ENCODE measurements around the gene DOK6.

Gene DOK6

DNA sequence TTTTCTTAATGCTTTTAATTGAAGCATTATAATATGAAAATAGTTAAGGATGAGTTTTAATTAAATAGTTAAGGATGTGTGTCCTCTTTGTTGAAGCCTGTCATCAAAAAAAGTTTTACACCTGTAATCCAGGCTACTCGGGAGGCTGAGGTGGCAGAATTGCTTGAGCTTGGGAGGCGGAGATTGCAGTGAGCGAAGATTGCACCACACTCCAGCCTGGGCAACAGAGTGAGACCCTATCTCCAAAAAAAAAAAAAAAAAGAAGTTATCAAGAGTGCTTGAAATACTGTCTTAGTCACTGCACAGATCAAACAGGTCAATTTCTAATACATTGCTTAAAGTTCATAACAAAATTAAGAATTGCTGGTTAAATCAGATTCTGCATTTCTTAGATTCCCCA lies 353.4 kb downstream of the DOK6 start:
- DNase-seq (ENCODE audit: low read depth), result no peak

GRCh38 chr18:69755041-69755440 lies 354.4 kb downstream of the DOK6 start:
- DNase-seq (ENCODE audit: low read depth), result no peak

DNA sequence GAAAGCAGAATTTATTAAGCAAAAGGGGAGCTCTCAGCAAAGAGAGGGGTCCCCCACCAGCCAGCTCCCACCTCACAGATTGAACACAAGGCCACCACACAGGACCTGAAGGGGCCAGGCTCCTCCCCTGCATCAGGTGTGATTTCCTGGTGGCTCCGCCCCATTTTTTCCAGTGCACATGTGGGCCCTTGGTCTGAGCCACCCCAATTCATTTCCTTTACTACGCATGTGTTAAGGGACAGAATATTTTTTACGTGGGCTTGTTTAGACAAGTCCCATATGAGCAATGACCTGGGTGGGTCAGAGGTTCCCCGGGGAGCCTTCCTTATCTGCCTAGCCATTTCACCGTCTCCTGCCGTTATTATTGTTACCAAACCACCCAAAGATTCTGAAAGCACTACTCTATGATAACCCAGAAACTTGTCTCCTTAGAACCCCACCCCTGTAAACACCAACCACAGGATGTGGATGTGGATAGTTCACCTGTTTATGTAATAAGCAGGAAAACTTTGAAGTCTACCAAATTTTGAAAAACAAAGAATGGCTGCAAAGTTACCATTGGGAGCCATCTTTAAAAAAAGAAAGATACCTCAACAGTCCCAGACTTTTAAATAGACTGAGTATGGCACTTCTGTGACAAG lies 355.3 kb downstream of the DOK6 start:
- no peak for DNase-seq (ENCODE audit: low read depth)

DNA sequence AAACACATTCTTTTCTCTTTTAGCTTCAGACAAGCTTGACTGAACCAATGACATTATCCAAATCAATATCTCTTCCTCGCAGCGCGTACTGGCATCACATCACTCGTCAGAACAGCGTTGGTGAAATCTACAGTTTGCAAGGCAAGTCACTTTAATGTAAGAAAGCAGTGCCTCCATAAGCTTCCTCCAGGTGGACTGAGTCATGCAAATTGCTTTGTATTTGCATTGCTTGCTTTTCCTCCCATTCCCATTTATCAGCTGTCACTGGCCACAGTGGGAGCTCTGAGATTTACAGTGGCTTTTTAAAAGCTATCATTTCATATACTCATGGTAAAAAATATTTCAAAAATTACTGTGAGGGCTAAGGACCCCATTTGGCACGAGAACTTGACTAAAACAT lies 357.0 kb downstream of the DOK6 start:
- no peak for DNase-seq (ENCODE audit: low read depth)

GRCh38 chr18:69758458-69758857 lies 357.8 kb downstream of the DOK6 start:
- no peak for DNase-seq (ENCODE audit: low read depth)

DNA sequence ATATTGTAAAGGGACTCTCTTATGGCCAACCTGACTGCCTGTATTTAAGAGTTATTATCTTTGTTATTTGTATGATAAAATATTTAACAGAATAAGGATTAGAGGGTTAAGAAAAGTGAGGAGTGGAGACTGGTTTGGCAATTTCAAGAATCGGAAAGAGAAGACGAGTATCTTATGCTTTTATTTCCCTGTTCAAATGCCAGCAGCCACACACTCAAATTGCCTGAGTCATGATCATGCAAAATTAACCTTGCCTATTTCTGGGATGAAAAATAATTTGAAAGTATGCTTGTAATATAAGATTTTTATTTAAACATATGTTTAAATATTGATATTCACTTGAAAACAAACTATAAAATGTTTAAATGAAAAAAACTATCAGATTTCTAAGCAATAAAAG lies 358.4 kb downstream of the DOK6 start:
- DNase-seq (ENCODE audit: low read depth), result no peak

DNA sequence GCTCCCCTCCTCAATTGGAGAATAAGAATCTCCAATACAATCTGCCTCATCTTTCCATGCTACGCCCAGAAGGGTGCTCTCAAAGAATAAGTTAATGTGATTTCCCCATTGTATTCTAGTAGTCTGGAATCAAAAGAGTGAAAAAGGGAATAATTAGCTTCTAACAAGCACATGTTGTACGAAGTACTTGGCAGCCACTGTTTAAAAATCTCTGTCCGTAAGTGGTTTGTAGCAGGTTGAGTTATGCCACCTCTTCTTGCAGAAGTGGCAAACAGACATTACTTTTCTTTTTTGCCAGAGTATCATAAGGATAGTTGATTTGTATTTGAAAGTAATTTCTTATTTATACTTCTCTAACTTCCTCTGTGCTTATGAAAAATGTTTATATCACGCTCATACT lies 362.3 kb downstream of the DOK6 start:
- DNase-seq (ENCODE audit: low read depth), result no peak

DNA sequence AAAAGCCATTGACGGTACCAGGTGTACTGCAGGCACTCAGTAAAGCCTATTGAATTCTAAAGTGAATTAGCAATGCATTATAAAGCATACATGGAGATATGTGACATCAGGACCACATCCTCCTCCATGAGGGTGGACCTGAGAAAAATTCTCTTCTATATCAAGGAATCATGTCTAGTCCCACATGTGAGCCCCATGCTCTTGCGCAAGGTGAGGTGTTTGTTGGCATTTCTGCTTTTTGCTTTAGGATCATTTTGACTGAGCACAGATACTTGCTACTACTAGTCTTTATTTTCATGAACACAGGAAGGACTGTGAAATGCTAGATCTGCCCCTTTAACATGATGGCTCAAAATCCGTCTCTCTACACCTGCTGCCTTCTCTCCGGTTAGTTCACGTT lies 363.1 kb downstream of the DOK6 start:
- DNase-seq (ENCODE audit: low read depth), result no peak

DNA sequence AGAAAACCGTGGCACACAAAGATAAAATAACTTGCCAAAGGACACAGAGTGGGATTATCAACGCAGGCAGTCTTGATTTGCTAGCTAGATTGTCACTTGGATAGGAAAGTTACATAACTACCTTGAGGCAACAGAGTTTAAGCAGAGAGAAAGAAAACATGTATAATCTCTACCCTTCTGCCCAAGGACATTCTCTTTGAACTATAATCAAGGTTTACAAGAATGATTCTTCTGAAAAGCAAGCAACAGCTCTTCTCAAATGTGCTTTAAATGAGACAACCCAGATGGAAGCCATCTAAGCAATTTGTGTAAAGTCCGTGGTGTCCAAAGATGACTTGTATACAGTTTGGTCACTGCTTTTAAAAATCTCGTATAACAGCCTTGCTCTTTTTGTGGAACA lies 369.6 kb downstream of the DOK6 start:
- DNase-seq (ENCODE audit: low read depth), result no peak

DNA sequence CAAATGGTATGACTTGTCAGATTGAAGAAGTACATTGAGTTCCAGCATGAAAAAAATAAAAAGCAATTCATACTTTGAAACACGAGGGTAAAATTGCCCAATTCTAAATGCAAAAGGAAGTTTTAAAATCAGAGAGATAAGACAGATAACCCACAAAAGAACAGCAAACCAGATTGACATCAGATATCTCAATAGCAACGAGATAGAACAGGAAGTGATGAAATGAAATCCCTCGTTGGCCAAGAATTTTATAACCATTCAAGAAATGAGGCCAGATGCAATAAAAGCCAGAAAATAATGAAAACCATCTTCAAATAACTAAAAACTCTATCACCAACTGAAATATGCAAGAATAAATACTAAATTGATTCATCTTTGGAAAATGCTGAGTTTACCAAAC lies 374.1 kb downstream of the DOK6 start:
- DNase-seq (ENCODE audit: low read depth), result no peak

GRCh38 chr18:69777248-69777647 lies 376.6 kb downstream of the DOK6 start:
- no peak for DNase-seq (ENCODE audit: low read depth)

DNA sequence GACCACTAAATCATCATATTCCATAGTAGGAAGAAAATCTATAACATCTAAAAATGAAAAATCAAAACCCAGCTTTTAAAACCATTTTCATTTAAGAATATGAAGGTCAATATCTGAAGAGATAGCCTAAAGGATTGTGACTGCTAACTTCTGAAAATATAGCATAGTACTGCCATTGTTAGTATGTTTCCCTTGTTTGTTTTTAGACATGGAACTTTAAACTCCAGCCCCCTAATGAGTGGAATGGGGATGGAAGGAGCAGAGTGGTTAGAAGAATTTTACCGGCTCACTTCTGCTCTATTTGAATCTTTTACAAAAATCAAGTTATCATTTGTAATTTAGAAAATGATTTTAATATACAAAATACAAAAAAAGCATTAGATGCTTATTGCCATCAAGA lies 378.0 kb downstream of the DOK6 start:
- DNase-seq (ENCODE audit: low read depth), result no peak

DNA sequence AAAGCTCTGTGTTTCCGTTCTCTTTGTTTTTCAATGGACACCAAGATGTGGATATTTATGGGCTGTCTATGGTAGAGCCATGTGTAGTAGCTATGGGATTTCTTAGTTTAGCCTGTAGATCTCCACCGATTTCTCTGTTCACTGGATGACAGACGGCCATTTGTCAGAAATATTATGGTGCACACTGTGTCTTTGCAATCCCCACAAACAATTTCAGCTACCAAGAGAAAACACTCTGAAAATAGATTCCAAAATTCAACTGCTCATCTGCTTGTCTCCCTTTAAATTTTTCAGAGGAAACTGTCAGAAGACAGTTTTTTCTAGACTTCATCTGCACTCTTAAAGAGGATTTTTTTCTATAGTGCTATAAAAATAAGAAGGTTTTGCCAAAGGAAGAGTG lies 380.2 kb downstream of the DOK6 start:
- DNase-seq (ENCODE audit: low read depth), result no peak

DNA sequence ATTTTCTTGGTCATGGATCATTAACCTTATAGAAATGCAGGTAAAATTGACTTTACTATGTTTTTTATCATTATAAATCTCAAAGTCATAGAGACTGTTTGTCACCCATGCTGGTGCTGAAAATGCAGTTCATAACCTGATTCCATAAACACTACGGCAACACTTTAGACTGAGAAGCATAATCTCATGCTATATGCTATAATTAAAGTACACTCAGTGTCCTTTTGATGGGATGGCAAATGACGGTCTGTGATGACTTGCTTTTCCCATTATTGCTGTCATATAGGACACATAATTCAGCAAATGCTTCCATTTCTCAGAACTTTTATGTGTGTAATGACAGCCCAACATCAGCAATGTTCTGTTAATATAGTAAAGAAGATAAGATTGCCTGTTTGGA lies 384.1 kb downstream of the DOK6 start:
- no peak for DNase-seq (ENCODE audit: low read depth)

- DNase-seq (ENCODE audit: low read depth), result peak; percentile 34
Measured at GRCh38 chr18:69785466-69785865, 384.8 kb downstream of the DOK6 start.

GRCh38 chr18:69786427-69786826 lies 385.7 kb downstream of the DOK6 start:
- DNase-seq (ENCODE audit: low read depth), result no peak

- DNase-seq (ENCODE audit: low read depth), result no peak
Measured at GRCh38 chr18:69787825-69788547, 387.3 kb downstream of the DOK6 start.

DNA sequence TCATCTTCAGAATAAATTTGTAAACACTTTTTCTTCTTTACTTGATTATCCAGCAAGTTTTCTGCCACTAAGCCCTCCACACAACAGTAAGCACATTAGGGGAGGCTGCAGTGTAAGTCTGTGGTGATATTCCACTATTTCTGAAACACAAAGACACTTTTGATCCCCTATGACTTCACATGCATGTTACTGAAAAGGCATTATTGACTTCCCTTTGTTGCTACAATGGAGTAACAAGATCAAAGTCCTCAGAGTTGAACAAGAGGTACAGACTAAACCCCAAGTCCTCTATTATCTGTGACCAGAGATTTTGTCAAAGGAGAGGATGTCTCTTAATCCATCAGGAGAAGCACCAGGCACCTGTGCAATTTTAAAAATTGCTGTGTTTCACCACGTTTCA lies 389.1 kb downstream of the DOK6 start:
- DNase-seq (ENCODE audit: low read depth), result no peak

DNA sequence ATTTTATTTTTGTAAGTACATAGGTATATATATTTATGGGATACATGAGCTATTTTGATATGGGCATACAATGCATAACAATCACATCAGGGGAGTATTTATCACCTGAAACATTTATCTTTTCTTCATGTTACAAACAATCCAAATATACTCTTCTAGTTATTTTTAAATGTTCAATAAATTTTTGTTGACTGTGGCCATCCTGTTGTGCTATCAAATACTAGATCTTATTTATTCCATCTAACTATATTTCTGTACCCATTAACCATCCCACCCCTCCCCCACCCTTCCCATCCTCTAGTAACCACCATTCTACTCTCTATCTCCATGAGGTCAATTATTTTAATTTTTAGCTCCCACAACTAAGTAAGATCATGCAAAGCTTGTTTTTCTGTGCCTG lies 390.0 kb downstream of the DOK6 start:
- no peak for DNase-seq (ENCODE audit: low read depth)

DNA sequence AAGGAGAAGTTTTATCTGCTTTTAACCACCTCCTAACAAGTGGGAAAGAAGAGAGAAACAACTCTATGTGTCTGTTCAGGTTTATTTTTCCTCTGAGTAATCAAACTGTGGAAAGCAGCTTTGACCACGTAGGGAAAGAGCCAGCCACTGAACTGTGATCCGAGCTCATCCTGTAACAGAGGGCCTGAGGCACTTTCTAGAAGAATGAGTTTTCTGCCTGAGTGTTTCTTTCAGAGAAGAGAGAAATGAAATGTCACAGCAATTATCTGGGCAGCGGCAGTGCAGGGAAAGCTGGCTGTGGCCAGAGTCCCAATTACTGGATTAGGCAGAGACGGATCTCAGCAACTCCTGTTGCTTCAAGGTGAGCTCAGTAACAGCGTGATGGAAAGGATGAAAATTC lies 395.1 kb downstream of the DOK6 start:
- no peak for DNase-seq (ENCODE audit: low read depth)

DNA sequence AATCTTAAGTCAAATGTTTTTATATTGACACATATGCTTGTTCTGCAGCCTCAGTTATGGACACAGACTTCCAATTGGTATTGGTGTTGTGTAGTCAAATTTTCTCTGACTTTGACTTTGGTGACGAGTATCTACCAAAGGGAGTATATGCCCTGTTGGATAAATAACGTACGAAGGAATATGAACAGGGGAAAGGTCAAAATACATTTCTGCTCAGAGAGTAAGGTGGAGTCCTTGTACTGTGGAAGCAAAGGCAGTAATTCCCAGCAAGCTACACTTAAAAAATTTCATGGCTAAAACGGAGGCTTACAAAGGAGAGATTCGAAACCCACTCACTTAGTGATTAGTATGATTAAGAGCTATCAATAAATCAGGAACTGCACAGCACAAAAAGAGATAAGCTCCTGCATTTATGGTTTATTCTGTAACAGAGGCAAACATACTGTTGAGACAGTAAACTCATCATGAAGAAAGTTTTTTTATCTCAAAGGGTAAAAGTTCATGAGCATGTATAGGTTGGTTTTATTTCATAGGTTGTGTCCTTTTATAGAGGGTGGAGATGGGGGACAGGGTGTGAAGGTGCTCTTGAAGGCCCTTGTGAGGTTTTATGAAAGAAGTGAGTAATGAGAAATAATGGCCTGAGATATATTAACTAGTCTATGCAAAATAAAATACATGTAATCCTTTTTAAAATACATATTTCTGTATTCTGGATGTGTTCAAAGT lies 404.3 kb downstream of the DOK6 start:
- no peak for DNase-seq (ENCODE audit: low read depth)

DNA sequence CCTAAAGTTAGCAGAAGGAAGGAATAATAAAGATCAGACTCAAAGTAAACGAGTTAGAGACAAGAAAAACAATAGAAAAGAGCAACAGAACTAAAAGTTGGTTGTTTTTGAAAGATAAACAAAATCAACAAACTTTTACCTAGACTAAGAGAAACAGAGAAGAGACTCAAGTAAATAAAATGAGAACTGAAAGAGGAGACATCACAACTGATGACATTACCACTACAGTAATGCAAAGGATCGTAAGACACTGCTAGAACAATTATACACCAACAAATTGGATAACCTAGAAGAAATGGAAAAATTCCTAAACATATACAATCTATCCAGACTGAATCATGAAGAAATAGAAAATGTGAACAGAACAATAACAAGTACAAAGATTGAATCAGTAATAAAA lies 407.7 kb downstream of the DOK6 start:
- DNase-seq (ENCODE audit: low read depth), result no peak

DNA sequence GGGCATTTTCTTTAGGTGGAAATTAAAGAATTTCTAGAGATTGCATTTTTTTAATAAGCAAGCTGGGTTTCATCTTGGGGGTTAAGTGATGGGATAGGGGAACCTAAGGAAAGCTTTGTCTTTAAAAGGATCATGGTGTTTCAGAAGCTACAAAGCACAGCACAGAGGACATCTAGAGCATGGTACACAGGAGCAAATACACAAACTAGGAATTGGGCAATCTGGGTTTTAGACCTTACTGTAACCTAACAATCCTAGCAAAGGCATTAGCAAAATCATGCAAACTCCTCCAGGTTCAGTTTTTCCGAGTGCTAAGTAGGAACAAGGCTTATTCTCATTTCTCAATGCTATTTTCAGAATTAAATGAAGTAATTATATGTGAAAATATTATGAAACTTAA lies 412.9 kb downstream of the DOK6 start:
- no peak for DNase-seq (ENCODE audit: low read depth)

Data from non-pigmented ciliary epithelial cell (primary cell).